Liver (tissue), 3 donors: ENCODE data around the gene LRRC9.

Experiments
- EGR1 ChIP-seq, 2 donors: IDR thresholded peaks; 2 replicates each; pipeline ENCODE4 v1.6.1; 2016 to 2018; ENCODE audit warnings: antibody characterized with exemption in 2 of 2, low read depth in 2 of 2
- FOXA1 ChIP-seq: IDR thresholded peaks from 2 replicates; pipeline ENCODE4 v1.6.1; 2016; ENCODE audit warnings: antibody characterized with exemption
- GABPA ChIP-seq, 2 donors: IDR thresholded peaks in 1 of 2; conservative IDR thresholded peaks in 1 of 2; 2 replicates each; pipeline ENCODE4 v1.6.1; 2016; ENCODE audit warnings: antibody characterized with exemption in 2 of 2, mild to moderate bottlenecking in 1 of 2, moderate library complexity in 1 of 2
- JUND ChIP-seq, 2 donors: IDR thresholded peaks; 2 replicates each; pipeline ENCODE4 v1.6.1; 2016; ENCODE audit warnings: antibody characterized with exemption in 2 of 2
- RAD21 ChIP-seq, 2 donors: IDR thresholded peaks; 2 replicates each; pipeline ENCODE4 v1.6.1; 2016; ENCODE audit warnings: antibody characterized with exemption in 2 of 2, mild to moderate bottlenecking in 2 of 2
- SP1 ChIP-seq: IDR thresholded peaks from 2 replicates; pipeline ENCODE4 v1.6.1; 2018; ENCODE audit warnings: antibody characterized with exemption, mild to moderate bottlenecking
- TAF1 ChIP-seq: conservative IDR thresholded peaks from 2 replicates; pipeline ENCODE4 v1.6.1; 2016; ENCODE audit warnings: antibody characterized with exemption, mild to moderate bottlenecking
- YY1 ChIP-seq: IDR thresholded peaks from 2 replicates; pipeline ENCODE4 v1.6.1; 2016; ENCODE audit warnings: antibody characterized with exemption, mild to moderate bottlenecking
- TF ChIP-seq, protein P1 (sequence below): fragments of 150-350 bp; IDR thresholded peaks from 2 replicates; pipeline ENCODE4 v1.5.1; 2017; ENCODE audit warnings: improper control_type of control experiment, low read depth, low read length; ENCODE audit not compliant: missing input control
- TF ChIP-seq, protein P2 (sequence below): IDR thresholded peaks from 2 replicates; pipeline ENCODE4 v1.6.1; 2016; ENCODE audit warnings: antibody characterized with exemption, mild to moderate bottlenecking
- TF ChIP-seq, protein P3 (sequence below): IDR thresholded peaks from 2 replicates; pipeline ENCODE4 v1.6.1; 2016; ENCODE audit warnings: antibody characterized with exemption
- donor health status: healthy.
- donor health status: healthy.

DNA sequence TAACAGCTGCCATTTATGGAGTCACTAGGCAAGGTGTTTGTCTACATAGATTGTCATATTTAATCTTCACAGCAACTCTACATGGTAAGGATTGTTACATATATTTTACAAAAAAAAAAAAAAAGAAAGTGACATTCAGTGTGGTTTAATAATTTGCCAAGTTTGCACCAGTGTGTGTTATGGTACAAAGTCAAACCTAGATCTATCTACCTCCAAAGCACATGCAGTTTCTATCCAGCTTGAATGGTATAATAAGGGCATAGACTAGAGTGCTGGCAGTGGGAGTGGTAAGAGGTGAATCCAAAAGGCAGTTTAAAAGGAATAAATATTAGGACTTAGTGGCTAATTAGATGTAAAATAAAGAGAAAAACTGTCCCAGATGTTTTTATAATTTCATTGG, 105.6 kb downstream of the LRRC9 start:
- TF ChIP-seq, protein P1, sequence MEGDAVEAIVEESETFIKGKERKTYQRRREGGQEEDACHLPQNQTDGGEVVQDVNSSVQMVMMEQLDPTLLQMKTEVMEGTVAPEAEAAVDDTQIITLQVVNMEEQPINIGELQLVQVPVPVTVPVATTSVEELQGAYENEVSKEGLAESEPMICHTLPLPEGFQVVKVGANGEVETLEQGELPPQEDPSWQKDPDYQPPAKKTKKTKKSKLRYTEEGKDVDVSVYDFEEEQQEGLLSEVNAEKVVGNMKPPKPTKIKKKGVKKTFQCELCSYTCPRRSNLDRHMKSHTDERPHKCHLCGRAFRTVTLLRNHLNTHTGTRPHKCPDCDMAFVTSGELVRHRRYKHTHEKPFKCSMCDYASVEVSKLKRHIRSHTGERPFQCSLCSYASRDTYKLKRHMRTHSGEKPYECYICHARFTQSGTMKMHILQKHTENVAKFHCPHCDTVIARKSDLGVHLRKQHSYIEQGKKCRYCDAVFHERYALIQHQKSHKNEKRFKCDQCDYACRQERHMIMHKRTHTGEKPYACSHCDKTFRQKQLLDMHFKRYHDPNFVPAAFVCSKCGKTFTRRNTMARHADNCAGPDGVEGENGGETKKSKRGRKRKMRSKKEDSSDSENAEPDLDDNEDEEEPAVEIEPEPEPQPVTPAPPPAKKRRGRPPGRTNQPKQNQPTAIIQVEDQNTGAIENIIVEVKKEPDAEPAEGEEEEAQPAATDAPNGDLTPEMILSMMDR, result no peak
- TF ChIP-seq EGR1 (IDR thresholded peaks at IDR 0.05; ENCODE audit: low read depth in 2 of 2) (no peak), GABPA (IDR thresholded peaks at IDR 0.05 in 1 of 2, conservative IDR thresholded peaks at IDR 0.05 in 1 of 2) (no peak), RAD21 (IDR thresholded peaks at IDR 0.05) (peak in 1 of 2 donors; percentile 16), JUND (IDR thresholded peaks at IDR 0.05) (no peak), TAF1 (no peak), YY1 (peak; percentile 48), SP1 (peak; percentile 81), FOXA1 (no peak)
- TF ChIP-seq, protein P2, sequence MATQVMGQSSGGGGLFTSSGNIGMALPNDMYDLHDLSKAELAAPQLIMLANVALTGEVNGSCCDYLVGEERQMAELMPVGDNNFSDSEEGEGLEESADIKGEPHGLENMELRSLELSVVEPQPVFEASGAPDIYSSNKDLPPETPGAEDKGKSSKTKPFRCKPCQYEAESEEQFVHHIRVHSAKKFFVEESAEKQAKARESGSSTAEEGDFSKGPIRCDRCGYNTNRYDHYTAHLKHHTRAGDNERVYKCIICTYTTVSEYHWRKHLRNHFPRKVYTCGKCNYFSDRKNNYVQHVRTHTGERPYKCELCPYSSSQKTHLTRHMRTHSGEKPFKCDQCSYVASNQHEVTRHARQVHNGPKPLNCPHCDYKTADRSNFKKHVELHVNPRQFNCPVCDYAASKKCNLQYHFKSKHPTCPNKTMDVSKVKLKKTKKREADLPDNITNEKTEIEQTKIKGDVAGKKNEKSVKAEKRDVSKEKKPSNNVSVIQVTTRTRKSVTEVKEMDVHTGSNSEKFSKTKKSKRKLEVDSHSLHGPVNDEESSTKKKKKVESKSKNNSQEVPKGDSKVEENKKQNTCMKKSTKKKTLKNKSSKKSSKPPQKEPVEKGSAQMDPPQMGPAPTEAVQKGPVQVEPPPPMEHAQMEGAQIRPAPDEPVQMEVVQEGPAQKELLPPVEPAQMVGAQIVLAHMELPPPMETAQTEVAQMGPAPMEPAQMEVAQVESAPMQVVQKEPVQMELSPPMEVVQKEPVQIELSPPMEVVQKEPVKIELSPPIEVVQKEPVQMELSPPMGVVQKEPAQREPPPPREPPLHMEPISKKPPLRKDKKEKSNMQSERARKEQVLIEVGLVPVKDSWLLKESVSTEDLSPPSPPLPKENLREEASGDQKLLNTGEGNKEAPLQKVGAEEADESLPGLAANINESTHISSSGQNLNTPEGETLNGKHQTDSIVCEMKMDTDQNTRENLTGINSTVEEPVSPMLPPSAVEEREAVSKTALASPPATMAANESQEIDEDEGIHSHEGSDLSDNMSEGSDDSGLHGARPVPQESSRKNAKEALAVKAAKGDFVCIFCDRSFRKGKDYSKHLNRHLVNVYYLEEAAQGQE, result peak; percentile 64
- TF ChIP-seq, protein P3, sequence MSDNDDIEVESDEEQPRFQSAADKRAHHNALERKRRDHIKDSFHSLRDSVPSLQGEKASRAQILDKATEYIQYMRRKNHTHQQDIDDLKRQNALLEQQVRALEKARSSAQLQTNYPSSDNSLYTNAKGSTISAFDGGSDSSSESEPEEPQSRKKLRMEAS, result peak; percentile 88
